SK-N-MC (cell line): ENCODE measurements around the gene CD38.

ENCODE experiments used
- DNase-seq: peaks from one replicate; pipeline ENCODE4 v3.0.0-alpha.2; 2011; ENCODE audit warnings: low read depth, low spot score
- H3K27ac ChIP-seq: fragments of 200-600 bp; sonication (generic); 2 replicates; pipeline ENCODE4 v1.5.1; 2016; ENCODE audit warnings: mixed run types
- H3K36me3 ChIP-seq: fragments of 200-600 bp; sonication (generic); 2 replicates; pipeline ENCODE4 v1.6.1; 2017; ENCODE audit warnings: antibody characterized with exemption, low read length, mixed read lengths; ENCODE audit not compliant: insufficient read depth
- H3K4me3 ChIP-seq: fragments of 200-600 bp; sonication (generic); 2 replicates; pipeline ENCODE4 v1.5.1; 2016
- H3K9ac ChIP-seq: fragments of 200-600 bp; sonication (generic); 2 replicates; pipeline ENCODE4 v1.8.0; 2017; ENCODE audit warnings: mixed run types, mixed read lengths; ENCODE audit not compliant: insufficient read length
- H3K9me3 ChIP-seq: fragments of 200-600 bp; sonication (generic); 2 replicates; pipeline ENCODE4 v1.6.1; 2017; ENCODE audit warnings: low read depth, mild to moderate bottlenecking, antibody characterized with exemption, low read length, moderate library complexity, mixed read lengths
- EZH2 ChIP-seq: fragments of 200-600 bp; sonication (generic); IDR thresholded peaks from one replicate; pipeline ENCODE4 v1.6.1; 2017; ENCODE audit warnings: antibody characterized with exemption
- FOXP2 ChIP-seq: optimal IDR thresholded peaks from 2 replicates; pipeline ENCODE3; 2011; ENCODE audit warnings: mild to moderate bottlenecking, moderate library complexity; ENCODE audit not compliant: insufficient read depth; ENCODE audit errors: extremely low read length, control extremely low read depth
- POLR2AphosphoS5 ChIP-seq: IDR thresholded peaks from 2 replicates; pipeline ENCODE4 v1.6.1; 2012; ENCODE audit warnings: mild to moderate bottlenecking, low read depth, low read length, borderline replicate concordance

Gene CD38

DNA sequence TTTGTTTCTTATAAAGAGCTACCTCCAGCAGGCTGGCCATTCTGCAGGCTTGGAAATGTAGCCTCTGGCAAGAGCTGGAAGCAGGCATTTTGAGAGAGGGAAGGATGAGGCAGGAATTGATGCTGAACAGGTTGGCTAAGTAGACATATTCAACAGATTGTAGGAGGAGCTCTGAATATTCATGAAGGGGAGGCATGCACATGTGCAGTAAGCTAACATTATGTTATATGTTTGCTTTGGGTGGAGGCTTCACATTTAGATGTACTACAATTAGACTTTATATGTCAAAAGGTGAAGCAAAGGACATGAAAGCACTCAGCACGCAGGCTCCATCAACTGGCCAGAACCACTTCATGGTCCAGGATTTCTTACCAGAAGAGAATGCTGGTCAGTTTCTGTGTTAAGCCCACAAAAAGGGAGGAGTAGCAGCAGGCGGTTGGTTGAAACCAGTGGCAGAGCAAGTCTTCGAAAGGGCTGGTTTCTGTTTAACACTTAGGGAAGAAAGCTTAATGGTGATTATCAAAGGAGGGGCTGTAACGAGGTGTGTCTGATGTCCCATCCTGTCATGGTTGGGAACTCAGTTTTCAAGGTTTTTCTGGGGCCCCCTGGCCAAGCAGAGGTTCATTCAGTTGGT lies 105.6 kb downstream of the CD38 start:
- Histone ChIP-seq H3K9ac (no peak overlapping the region), H3K36me3 (no peaks in the 10 kb centered on the region), H3K27ac (no peak overlapping the region), H3K4me3 (no peak overlapping the region), H3K9me3 (no peaks in the 10 kb centered on the region)
- no peak for TF ChIP-seq FOXP2
- DNase-seq: no peak

DNA sequence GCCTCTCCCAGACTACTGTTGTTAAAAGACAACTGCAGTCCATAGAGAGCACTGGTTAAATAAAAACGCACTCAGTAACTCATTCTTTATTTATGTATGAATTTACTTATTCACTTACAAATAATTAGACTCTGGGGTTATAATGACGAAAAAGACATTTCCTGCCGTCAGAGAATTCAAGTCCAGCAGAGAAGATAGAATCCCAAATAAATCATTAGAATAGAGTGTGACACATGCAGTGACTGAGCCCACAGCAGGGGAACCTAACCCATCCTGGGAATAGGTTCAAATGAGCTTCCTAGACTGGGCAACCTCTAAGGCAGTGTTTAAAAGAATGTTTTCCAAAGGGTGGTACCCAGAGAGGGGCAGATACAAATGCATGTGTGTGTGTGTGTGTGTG lies 106.5 kb downstream of the CD38 start:
- Histone ChIP-seq H3K9me3 (no peaks in the 10 kb centered on the region), H3K36me3 (no peaks in the 10 kb centered on the region), H3K4me3 (no peak overlapping the region), H3K9ac (no peak overlapping the region), H3K27ac (no peak overlapping the region)
- TF ChIP-seq POLR2AphosphoS5 (no peak), FOXP2 (no peak), EZH2 (no peak)
- no peak for DNase-seq

DNA sequence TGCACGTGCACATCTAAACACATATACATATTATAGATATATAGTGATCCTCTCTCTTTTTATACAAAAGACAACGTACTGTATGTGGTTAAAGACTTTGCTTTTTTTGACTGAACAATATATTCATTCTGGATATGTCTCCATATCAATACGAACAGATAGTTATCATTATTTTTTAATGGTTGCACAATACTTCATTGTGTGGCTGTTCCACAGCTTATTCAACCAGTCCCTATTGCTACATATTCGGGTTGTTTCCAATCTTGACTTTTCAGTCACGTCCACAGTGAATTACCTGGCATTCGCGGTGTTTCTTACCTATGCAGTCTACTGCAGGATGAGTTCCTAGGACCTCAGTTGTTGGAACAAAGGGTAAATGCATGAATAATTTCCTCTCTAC lies 107.3 kb downstream of the CD38 start:
- Histone ChIP-seq H3K27ac (no peak overlapping the region), H3K4me3 (no peak overlapping the region), H3K9me3 (no peaks in the 10 kb centered on the region), H3K9ac (no peak overlapping the region), H3K36me3 (no peaks in the 10 kb centered on the region)
- TF ChIP-seq POLR2AphosphoS5: no peak
- TF ChIP-seq FOXP2: no peak
- TF ChIP-seq EZH2: no peak
- DNase-seq: no peak

DNA sequence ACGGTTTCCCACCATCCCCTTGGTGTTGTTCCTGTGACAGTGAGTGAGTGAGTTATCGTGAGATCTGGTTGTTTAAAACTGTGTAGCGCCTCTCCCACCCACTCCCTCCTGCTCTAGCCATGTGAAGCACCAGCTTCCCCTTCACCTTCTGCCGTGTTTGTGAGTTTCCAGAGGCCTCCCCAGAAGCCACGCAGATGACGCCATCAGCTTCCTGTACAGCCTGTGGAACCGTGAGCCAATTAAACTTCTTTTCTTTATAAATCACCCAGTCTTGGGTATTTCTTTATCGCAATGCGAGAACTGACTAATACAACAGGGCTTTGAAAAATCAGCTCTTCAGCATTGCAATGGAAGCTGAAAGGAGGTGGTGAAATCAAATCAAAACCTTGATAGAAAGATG lies 110.4 kb downstream of the CD38 start:
- Histone ChIP-seq H3K4me3 (no peak overlapping the region), H3K9me3 (no peaks in the 10 kb centered on the region), H3K27ac (no peak overlapping the region), H3K36me3 (no peaks in the 10 kb centered on the region), H3K9ac (no peak overlapping the region)
- TF ChIP-seq FOXP2: no peak
- no peak for TF ChIP-seq POLR2AphosphoS5
- no peak for TF ChIP-seq EZH2
- no peak for DNase-seq

DNA sequence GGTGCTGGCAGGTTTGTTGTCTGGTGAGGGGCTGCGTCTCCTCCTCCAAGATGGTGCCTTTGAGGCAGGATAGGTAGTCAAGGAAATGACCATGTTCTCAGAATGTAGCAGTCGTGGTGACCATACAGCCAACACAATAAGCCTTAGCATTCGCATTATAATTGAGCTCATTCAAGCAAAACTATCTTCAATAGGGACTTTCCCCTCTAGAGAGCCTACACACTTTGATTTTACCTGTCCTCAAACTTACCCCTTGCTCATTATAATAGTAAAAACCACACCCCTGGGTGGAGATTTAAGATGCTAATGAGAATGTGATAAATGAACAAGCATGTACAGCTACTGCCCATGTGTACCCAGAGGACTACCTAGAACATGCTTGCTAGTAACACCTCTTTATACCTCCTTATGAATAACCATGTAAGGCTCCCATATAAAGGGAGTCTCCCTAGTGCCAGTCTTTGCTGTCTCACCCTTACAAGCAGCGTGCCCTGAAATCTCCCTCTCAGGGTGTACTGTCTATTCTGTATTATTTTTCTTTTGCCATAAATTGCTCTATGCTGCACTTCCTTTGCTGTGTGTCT lies 112.2 kb downstream of the CD38 start:
- Histone ChIP-seq H3K27ac (no peak overlapping the region), H3K9ac (no peak overlapping the region), H3K36me3 (no peaks in the 10 kb centered on the region), H3K4me3 (no peak overlapping the region), H3K9me3 (no peaks in the 10 kb centered on the region)
- TF ChIP-seq FOXP2 (no peak), POLR2AphosphoS5 (no peak), EZH2 (no peak)
- no peak for DNase-seq

DNA sequence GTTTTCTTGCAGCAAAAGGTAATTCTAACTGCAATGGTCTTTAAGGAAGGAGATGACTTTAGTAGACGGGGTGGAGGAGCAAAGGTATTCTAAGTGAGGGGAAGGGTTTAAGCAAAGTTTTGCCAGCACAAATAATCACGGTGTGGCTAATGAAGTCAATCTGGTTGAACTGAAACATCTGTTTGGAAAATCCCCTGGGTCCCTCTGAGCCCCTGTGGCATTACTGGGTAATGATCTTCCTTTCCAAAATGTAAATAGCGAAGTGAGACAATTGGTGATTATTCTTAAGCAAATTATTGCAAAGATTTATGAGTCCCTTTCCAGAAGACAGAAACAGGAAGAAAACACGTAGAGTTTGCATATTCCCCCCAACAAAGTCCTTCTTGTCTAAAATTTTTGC lies 113.2 kb downstream of the CD38 start:
- peak; percentile 10 for DNase-seq
- Histone ChIP-seq H3K9ac (no peak overlapping the region), H3K27ac (no peak overlapping the region), H3K36me3 (no peaks in the 10 kb centered on the region), H3K4me3 (peak overlapping the region; percentile 30; the same call in 1 of the 2 replicates), H3K9me3 (no peaks in the 10 kb centered on the region)
- TF ChIP-seq POLR2AphosphoS5: no peak
- no peak for TF ChIP-seq FOXP2
- no peak for TF ChIP-seq EZH2

DNA sequence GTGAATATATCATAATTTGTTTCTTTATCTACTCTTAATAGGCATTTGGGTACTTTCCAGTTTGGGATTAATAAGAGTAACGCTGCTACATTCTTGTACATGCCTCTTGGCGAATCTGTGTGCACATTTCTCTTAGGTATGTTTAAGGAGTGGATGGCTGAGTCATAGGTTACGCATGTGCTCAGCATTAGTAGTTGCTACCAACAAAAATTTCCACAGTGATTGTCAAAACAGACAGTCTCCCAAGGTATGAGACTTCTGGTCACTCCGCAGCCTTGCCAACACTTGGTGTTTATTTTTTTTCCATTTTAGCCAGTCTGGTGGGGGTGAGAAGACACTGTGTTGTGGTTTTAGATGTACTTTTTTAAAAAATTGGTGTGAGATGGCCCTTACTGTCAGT lies 115.8 kb downstream of the CD38 start:
- no peak for DNase-seq
- Histone ChIP-seq H3K9me3 (no peaks in the 10 kb centered on the region), H3K4me3 (no peak overlapping the region), H3K27ac (no peak overlapping the region), H3K9ac (no peak overlapping the region), H3K36me3 (no peaks in the 10 kb centered on the region)
- TF ChIP-seq EZH2 (no peak), FOXP2 (no peak), POLR2AphosphoS5 (no peak)

DNA sequence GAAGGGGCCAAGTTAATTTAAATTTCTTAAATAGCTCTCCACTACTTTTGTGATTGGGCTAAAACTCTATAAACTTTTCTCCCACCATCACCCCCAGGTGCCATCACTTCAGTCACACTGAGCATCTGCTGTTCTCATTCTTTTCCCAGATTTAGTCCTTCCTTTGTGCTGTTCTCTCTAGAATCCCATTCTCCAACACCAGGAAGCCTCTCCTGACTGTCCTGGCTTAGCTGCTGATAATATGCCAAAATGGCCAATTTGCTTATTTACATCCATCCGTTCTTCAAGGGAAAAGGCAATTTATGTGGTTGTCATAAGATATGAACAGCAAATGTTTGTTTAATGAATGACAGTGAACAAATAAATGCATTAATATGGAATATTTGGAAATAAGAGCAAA lies 116.3 kb downstream of the CD38 start:
- no peak overlapping the region for H3K4me3 ChIP-seq
- H3K27ac ChIP-seq: no peak overlapping the region
- no peak for DNase-seq
- H3K9me3 ChIP-seq: no peaks in the 10 kb centered on the region
- H3K9ac ChIP-seq: no peak overlapping the region
- no peaks in the 10 kb centered on the region for H3K36me3 ChIP-seq
- no peak for TF ChIP-seq EZH2
- no peak for TF ChIP-seq POLR2AphosphoS5
- no peak for TF ChIP-seq FOXP2
